NOMO-1 treated with DMSO at 0.1 percent for 48 hours (cell line): ENCODE results near the gene FAM53B.

ENCODE experiments used
- DNase-seq: peaks from one replicate; lab custom pipeline; 2025; ENCODE audit not compliant: unreplicated experiment; lab: John Stamatoyannopoulos, UW

Gene FAM53B

GRCh38 chr10:124742413-124743190, 1.6 kb downstream of the FAM53B start:
- peak; percentile 38 for DNase-seq

GRCh38 chr10:124741922-124742412, 2.2 kb downstream of the FAM53B start:
- peak; percentile 18 for DNase-seq

GRCh38 chr10:124741281-124741921, 2.8 kb downstream of the FAM53B start:
- peak; percentile 75 for DNase-seq

DNA sequence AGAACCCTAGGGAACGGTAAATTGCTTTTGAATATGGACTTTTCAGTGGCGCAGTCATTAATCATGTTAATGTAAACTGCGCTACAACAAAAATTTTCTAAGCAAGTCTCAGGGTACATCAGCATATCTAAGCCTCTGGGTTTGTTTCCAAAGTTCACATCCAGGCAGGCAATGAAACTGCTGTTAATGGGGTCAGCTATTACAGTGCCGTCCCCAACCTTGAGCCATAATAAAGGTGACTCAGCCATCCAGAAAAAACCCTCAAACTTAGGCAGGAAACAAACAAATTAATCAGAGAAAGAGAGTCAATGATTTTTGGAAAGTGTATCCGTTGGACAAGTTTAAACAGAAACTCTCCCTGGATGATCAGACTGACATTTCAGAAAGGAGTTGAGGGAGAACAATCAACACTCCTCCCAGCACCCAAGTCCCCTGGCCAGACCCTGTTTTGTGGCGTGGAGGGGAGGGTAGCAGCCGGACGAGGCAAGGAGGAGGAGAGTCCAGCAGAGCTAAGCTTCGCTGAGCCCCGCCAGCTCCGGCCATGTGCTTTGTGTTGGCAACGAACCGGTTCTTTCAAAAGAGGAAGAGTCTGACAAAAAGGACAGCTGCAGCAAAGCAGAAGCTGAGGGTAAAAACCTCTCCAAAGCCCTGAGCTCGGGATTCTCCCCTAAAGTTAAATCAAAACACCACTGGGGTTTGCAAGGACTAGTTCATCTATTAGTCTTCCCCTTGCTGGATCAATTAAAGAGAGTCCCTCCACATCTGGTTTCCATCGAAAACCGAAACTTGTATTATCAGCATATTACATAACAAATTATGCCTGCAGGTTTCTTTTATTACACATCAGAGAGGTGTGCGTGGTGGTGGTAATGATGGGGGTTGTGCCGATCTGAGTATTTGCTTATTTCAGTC, 3.6 kb downstream of the FAM53B start:
- DNase-seq, result peak; percentile 81

DNA sequence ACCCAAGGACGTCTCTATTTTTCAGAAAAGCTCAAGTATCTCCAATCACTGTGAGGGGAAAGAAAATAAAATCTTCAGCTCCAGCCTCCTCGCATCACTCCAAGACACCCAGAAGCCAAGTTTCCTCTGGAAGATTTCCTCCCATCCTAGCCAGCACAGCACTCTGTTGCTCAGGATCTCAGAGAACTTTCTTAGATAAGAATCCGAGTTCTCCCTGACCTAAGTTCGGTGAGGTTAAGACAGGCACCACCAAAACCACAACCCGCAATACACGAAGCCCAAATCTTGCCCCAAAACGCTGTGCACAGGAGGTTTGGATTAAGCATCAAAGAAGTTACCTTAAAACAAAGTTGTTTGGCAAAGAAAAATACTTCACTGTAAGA, 4.2 kb downstream of the FAM53B start:
- no peak for DNase-seq

DNA sequence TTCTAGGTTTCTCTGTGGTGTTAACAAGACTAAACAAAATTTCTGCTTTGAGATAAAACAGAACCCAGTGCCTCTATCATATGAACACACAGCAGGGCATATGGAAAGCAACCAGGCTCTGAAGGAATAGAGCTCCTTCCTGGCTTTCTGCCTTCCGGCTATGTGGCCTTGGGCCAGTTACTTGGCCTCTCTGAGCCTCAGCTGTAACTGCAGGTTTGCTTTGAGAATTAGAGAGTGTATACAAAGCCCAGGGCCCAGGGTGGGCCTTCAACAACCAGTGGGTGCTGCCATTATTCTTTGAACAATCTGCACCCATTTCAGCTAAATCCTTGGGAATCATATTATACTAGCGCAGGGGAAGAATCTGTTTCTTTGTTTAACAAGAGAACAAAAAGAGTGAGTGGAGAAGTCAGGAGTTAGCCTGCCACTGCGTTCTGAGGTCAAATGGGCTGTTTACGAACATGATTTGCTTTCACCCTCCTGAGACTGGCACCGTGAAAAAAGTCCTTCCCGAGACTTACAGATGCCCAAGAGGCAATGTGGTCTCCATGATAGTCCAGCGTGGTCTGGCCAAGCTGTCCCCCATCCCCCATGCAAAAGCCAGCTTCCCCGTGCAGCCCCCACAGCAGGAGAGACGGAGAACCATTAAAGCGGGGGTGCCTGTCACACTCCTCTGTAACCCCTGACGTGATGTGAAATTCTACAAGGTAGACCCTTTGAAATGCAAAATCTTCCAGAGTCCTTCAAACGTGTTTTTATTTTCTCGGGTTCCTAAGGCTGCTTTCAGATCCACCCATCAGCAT, 4.9 kb downstream of the FAM53B start:
- DNase-seq, result no peak

DNA sequence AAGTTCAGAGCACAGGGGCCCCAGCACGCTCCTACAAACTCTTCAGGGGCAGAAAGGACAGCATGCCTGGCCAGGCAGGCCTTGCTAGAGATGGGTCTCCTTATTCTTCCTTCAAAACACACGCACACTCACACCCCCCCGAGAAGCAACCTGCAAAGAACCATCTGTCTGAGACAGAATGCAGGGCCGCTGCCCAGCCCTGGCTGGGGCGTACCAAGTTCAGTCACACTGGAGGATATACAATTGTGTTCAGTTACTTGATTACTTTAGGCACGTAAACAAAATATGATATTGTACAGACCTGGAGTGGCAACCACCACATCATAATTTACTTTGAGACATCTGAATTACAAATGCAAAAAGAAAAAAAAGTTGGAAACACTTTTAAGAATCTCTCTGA, 5.7 kb downstream of the FAM53B start:
- DNase-seq, result no peak

DNA sequence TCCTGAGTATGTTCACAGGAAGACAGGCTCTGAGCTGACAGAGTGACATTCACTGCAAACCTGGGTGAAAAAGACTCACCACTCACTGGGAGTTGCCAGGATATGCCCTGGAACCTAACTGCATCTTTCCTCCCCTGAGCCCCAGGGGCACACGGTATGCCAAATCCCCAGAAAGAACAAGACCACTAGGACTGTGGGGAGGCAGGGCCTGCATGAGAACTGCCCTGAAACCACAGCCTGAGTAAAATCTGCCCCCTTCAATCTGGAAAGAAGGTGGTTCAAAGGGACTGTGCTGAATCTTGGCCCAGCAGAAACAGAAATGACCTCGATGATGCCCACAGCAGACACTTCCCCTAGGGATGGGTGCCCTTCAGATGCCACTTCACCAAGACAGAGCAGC, 6.5 kb downstream of the FAM53B start:
- DNase-seq, result no peak

- DNase-seq, result no peak
Observed at GRCh38 chr10:124737221-124737620, 7.0 kb downstream of the FAM53B start.

DNA sequence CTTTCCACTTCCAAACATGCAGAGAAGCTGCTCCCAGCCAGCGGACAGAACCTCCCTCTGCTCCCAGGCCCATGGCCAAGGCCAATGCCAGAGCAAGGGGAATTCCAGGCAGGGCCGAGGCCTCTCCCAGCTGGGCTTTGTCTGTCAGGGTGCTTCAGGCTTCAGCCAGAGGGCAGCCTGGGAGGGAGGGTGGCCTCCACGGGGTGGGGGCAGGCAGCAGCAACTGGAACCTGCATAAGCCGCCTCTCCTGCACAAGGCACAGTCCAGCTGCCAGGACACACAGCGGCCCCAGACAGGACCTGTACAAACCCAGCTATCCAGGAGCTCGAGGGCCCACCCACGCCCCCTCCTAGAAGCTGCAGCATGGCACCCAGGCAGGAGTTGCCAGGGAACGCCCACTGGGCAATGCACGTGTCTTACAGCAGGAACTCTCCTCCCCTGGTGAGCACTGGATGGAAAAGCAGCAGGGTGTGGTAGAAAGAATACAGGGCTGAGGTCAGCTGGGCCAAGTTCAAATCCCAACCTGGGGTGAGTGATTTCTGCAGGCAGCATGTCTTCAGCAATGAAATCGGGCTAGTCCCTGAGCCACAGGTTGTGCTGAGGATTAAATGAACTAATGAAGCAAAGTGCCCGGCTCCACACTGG, 7.6 kb downstream of the FAM53B start:
- DNase-seq, result no peak

GRCh38 chr10:124735491-124736286, 8.5 kb downstream of the FAM53B start:
- no peak for DNase-seq

DNA sequence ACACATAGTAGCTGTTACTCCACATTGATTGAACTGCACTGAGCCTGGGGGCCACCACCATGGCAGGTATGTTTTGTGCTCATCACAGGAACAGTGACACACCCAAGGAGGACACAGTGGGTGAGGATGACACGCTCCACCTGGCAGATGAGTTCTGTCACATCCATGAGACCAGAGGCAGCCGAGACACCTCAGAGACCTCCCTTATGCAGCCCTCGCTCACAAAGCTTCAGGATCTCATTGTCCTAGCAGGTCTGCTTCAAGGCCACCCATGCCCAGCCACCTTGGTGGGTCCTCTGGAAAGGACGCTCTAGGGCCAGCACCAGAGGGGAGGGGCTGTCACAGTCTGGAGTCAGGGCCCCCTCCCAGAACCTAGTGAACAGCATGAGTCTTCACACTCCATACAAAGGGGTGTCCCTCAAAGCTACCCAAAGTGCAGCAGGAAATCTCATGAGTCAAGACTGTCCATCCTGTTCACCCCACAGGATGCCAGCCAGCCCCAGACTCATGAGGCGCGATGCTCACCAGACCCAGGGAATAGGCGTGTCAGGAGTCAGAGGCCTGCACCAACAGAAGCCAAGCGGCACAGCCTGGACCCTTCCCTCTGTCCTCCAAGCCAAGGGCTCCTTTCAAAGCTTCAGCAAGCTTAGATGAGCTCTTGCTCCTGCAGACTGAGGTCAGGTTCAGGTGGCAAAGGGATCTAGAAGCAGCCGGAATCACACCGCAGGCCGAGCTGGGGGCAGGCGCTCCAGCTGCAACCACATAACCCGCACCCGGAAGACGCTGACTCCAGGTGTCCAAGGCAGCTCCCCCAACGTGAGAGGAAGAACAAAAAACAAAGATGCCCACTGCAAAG, 9.6 kb downstream of the FAM53B start:
- DNase-seq, result no peak

DNA sequence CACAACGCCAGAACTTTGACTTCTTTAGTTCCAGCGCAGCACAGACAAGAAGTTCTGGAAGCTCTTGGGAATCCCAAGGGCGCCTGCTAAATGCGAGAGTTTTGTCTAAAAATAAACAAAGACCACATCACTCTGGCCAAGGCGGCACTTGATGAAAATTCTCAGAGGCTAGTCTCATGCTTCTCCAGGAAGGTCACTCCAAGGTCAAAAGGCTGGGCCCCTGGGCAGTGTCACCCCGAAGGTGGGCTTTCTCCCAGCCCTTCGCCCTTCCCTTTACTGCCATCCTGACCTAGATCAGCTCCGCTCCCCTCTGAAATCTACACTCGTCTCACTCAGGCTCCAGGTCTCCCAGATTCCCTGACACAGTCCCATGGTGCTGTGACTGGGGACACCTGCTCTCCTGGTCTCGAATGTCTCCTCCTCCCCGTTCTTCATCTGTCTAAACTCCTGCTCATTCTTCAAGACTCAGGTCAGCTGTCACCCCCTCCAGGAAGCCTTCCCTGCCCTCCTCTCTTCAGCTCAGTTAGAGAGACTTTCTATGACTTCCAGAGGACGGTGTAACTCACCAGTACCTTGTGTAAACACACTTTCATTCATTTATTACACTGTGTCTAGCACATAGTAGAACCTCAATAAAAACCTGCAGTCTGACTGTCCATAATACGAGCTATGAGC, 10.5 kb downstream of the FAM53B start:
- DNase-seq, result no peak

DNA sequence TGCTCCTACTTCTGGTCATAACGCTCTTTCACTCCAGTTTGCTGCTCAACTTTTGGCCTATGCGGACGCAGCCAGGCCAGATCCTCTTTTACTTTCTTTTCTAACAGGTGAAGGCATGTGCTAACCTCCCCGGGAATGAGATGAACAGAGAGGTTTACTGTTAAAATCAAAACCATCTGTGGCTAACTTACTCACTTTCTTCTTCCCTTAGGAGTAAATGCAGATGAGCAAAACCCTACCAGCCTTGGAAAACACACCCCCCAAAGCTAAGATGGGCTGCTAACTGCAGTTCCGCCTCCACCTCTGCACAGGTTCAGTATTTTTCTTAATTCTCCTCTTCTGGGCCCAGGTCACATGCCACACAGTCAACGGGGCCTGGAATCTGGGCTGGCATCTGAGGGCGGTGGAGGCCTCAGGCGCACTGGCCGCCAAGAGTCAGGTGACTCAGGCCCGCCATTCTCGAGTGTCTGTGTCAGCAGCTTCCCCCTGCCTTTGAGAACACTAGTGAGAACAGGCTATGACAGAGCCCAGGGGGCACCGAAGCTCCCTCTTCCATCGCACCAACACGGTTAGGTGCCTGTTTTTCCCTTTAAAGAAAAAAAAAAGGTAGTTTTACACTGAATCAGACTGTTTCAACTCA, 11.1 kb downstream of the FAM53B start:
- DNase-seq, result no peak

DNA sequence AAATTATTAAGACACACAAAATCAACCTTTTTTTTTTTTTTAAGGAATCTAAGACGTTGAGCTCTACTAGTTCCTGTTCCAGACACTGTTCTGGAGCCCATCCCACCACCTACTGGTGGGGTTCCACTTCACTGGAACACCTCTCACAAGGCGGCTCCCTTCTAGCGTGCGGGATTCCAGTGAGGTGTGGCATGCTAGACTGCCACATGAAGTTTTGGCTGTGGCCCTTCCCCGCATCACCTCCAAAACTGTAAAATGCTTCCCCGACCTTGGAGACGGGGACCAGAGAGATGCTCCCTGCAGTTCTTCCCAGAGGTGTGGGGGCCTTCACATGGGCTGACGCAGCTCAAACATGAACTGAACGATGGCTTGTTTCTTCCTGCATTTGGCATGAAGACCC, 12.6 kb downstream of the FAM53B start:
- no peak for DNase-seq

- no peak for DNase-seq
Observed at GRCh38 chr10:124730790-124731189, 13.4 kb downstream of the FAM53B start.

DNA sequence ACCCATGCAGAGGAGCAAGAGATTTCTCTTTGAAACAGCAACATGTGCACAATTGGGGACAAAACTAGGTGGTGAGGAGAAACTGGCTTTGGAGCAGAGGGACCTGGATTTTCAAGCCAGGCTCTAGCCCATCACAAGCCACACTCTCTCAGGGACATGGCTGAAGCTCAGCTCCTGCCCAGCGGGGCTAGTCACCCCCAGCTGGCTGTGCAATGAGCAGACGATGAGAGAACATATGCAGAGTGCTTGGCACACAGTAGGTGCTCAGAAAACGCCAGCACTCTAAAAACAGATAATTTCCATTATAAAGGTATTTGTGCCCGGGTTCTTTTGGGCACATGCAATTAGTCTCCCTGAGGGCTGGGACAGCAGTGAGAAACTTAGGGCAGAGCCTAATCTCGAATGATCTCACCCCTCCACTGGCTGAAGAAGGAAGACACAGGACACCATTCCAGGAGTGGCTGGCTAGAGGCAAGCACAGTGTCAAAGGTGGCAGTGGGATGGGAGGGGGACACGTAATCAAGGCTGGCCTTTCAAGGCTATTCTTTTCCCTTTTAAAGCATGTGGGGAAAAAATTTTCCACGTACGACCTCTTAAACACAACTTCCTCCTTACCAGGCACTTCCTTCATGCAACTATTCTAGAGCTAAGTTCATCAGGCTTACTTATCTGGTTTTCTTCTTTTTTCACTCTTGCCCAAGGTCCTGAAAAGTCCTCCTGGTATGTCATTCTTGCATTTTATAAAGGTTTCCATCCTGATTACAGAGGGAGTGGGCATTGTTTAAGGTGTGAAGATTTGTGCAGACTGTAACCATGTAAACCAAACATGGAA, 15.1 kb downstream of the FAM53B start:
- peak; percentile 69 for DNase-seq
